GM19043 (cell line): ENCODE data around the gene DYNC2I2.
"Not testable (repeated sequence)": the region's sequence is repeated elsewhere in the genome, so short reads cannot be mapped to it uniquely, and the experiment has no call there.

Source experiments
- ATAC-seq: cut with Tn5 transposase; IDR thresholded peaks from one replicate; pipeline ENCODE4 v1.9.1; 2021; ENCODE audit warnings: low read depth; ENCODE audit not compliant: unreplicated experiment

The DYNC2I2 gene

GRCh38 chr9:128687453-128687852 lies 30.8 kb upstream of the DYNC2I2 start:
- no peak for ATAC-seq

GRCh38 chr9:128685636-128686489 lies 29.2 kb upstream of the DYNC2I2 start:
- ATAC-seq = no peak

- no peak for ATAC-seq
Observed at GRCh38 chr9:128684325-128685199, 27.9 kb upstream of the DYNC2I2 start.

GRCh38 chr9:128684065-128684324 lies 27.3 kb upstream of the DYNC2I2 start:
- ATAC-seq = no peak

- no peak for ATAC-seq
Observed at GRCh38 chr9:128683340-128684064, 26.9 kb upstream of the DYNC2I2 start.

GRCh38 chr9:128677794-128678193 lies 21.1 kb upstream of the DYNC2I2 start:
- no peak for ATAC-seq

- no peak for ATAC-seq
Observed at GRCh38 chr9:128675382-128675781, 18.7 kb upstream of the DYNC2I2 start.

GRCh38 chr9:128669786-128670185 lies 13.1 kb upstream of the DYNC2I2 start:
- no peak for ATAC-seq

- ATAC-seq = not testable (repeated sequence)
Observed at GRCh38 chr9:128666481-128666941, 9.9 kb upstream of the DYNC2I2 start.

GRCh38 chr9:128657796-128658195 lies 1.1 kb upstream of the DYNC2I2 start:
- no peak for ATAC-seq

- no peak for ATAC-seq
Observed at GRCh38 chr9:128657344-128657704, 677 bp upstream of the DYNC2I2 start.

GRCh38 chr9:128654481-128654880 lies 2.2 kb downstream of the DYNC2I2 start:
- ATAC-seq = no peak

- no peak for ATAC-seq
Observed at GRCh38 chr9:128653908-128654307, 2.7 kb downstream of the DYNC2I2 start.

- no peak for ATAC-seq
Observed at GRCh38 chr9:128651798-128652197, 4.8 kb downstream of the DYNC2I2 start.

- not testable (repeated sequence) for ATAC-seq
Observed at GRCh38 chr9:128648206-128648605, 8.4 kb downstream of the DYNC2I2 start.

GRCh38 chr9:128643519-128644300 lies 12.9 kb downstream of the DYNC2I2 start:
- ATAC-seq = no peak

- ATAC-seq = no peak
Observed at GRCh38 chr9:128642675-128643245, 13.9 kb downstream of the DYNC2I2 start.

GRCh38 chr9:128640603-128641002 lies 16.0 kb downstream of the DYNC2I2 start:
- no peak for ATAC-seq

GRCh38 chr9:128638580-128638979 lies 18.1 kb downstream of the DYNC2I2 start:
- no peak for ATAC-seq

- no peak for ATAC-seq
Observed at GRCh38 chr9:128637656-128638055, 19.0 kb downstream of the DYNC2I2 start.
